Stimulated activated CD8-positive, alpha-beta memory T cell treated with anti-CD3 and anti-CD28 coated beads, Interleukin-15, amount 100 ng/mL, for 4 hours (primary cell): Measurements from ENCODE around the gene MOCOS.

Experiments
- DNase-seq, 2 donors: peaks; one replicate each; pipeline ENCODE4 v3.0.0-alpha.2; 2020; ENCODE audit warnings: low read depth in 2 of 2

Gene MOCOS

GRCh38 chr18:36177913-36178312 is 9.4 kb upstream of the MOCOS start:
- no peak for DNase-seq

- DNase-seq = no peak
Observed at GRCh38 chr18:36179562-36180355, 7.5 kb upstream of the MOCOS start.

- DNase-seq = no peak
Observed at GRCh38 chr18:36181441-36181840, 5.9 kb upstream of the MOCOS start.

GRCh38 chr18:36181898-36182506 is 5.3 kb upstream of the MOCOS start:
- no peak for DNase-seq

- no peak for DNase-seq
Observed at GRCh38 chr18:36183033-36183432, 4.3 kb upstream of the MOCOS start.

- no peak for DNase-seq
Observed at GRCh38 chr18:36183987-36184386, 3.3 kb upstream of the MOCOS start.

- DNase-seq = no peak
Observed at GRCh38 chr18:36185157-36185556, 2.1 kb upstream of the MOCOS start.

GRCh38 chr18:36185901-36186460 is 1.3 kb upstream of the MOCOS start:
- DNase-seq = no peak

- DNase-seq = no peak
Observed at GRCh38 chr18:36186461-36187192, 670 bp upstream of the MOCOS start.

GRCh38 chr18:36187826-36188721 is 777 bp downstream of the MOCOS start:
- DNase-seq = no peak

GRCh38 chr18:36188916-36189315 is 1.6 kb downstream of the MOCOS start:
- DNase-seq = no peak

- DNase-seq = no peak
Observed at GRCh38 chr18:36189486-36189885, 2.2 kb downstream of the MOCOS start.

- no peak for DNase-seq
Observed at GRCh38 chr18:36191286-36191685, 4.0 kb downstream of the MOCOS start.

- no peak for DNase-seq
Observed at GRCh38 chr18:36191711-36192110, 4.4 kb downstream of the MOCOS start.

- DNase-seq = no peak
Observed at GRCh38 chr18:36194600-36195315, 7.5 kb downstream of the MOCOS start.

- DNase-seq = no peak
Observed at GRCh38 chr18:36195427-36196122, 8.3 kb downstream of the MOCOS start.

GRCh38 chr18:36196238-36196995 is 9.1 kb downstream of the MOCOS start:
- DNase-seq = no peak

GRCh38 chr18:36197511-36198166 is 10.3 kb downstream of the MOCOS start:
- no peak for DNase-seq
